Measurements from ENCODE around the gene CRACR2A.

DNA sequence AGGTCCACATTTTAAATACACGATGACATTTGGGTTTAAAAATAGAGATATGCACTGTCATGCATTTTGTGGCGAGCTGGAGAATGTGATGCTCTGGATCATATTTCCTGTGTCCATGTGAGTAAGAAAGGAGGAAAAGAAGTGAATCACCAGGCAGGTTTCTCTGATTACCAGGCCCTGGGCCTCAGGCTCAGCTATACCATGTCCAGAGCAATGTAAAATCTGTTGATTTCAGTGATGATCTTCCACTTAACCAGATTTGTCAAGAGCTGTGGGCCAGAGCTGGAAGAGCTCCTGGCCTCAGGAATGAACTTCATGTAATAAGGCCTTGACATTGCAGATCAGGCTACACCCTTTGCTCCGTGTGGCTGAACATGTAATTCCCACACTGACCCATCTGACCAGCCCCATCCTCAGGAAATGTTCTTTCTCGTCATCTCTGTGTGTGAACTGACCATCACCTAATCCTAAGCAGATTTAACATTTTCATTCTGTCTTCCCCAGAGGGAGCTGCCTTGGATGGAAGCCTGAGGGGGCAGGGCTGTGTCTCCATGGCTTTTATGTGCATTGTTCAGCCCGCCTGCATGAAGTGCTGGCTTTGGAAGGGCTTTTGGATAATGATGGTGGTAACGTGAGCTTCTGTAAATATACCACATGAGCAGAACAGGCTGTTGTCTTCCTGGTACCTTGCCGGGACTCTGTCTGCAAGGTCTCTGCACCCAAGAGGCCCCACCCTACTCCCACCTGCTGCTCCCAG is 54.5 kb downstream of the CRACR2A start:
- TF ChIP-seq, protein P1, sequence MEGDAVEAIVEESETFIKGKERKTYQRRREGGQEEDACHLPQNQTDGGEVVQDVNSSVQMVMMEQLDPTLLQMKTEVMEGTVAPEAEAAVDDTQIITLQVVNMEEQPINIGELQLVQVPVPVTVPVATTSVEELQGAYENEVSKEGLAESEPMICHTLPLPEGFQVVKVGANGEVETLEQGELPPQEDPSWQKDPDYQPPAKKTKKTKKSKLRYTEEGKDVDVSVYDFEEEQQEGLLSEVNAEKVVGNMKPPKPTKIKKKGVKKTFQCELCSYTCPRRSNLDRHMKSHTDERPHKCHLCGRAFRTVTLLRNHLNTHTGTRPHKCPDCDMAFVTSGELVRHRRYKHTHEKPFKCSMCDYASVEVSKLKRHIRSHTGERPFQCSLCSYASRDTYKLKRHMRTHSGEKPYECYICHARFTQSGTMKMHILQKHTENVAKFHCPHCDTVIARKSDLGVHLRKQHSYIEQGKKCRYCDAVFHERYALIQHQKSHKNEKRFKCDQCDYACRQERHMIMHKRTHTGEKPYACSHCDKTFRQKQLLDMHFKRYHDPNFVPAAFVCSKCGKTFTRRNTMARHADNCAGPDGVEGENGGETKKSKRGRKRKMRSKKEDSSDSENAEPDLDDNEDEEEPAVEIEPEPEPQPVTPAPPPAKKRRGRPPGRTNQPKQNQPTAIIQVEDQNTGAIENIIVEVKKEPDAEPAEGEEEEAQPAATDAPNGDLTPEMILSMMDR (IDR thresholded peaks at IDR 0.05) = no peak
- TF ChIP-seq POLR2A (IDR thresholded peaks at IDR 0.05) = no peak
